SK-N-SH (cell line): ENCODE results near the gene TBX4. TPM values are rescaled to one million over a fixed set of nuclear protein-coding genes. Genes with fewer than 3 reads are reported as not detected.

Source experiments
- CHD2 ChIP-seq: fragments of 150-350 bp; IDR thresholded peaks from 2 replicates; pipeline ENCODE4 v1.6.1; 2018; ENCODE audit warnings: low read length; ENCODE audit not compliant: partially characterized antibody
- ELF1 ChIP-seq: IDR thresholded peaks from 2 replicates; pipeline ENCODE4 v1.4.0; 2012
- EP300 ChIP-seq, 2 experiments: IDR thresholded peaks; 2 replicates each; pipeline versions ENCODE4 v1.4.0 to v1.6.1; 2012; ENCODE audit warnings: borderline replicate concordance in 1 of 2, low read depth in 1 of 2, low read length in 1 of 2
- EZH2phosphoT487 ChIP-seq: fragments of 200-600 bp; sonication (generic); IDR thresholded peaks from 2 replicates; pipeline ENCODE4 v1.6.1; 2017; ENCODE audit warnings: low read depth, mixed run types, mild to moderate bottlenecking, antibody characterized with exemption, moderate library complexity, borderline replicate concordance
- FOSL2 ChIP-seq: IDR thresholded peaks from 2 replicates; pipeline ENCODE4 v1.4.0; 2012; ENCODE audit warnings: low read depth, mild to moderate bottlenecking, moderate library complexity, borderline replicate concordance
- FOXM1 ChIP-seq: IDR thresholded peaks from 2 replicates; pipeline ENCODE4 v1.4.0; 2012; ENCODE audit warnings: low read depth, mild to moderate bottlenecking
- GABPA ChIP-seq: IDR thresholded peaks from 2 replicates; pipeline ENCODE4 v1.4.0; 2012; ENCODE audit warnings: low read depth, mild to moderate bottlenecking
- GATA2 ChIP-seq: sonication (generic); formaldehyde crosslinking; IDR thresholded peaks from 2 replicates; pipeline ENCODE4 v1.5.0; 2020; ENCODE audit warnings: mild to moderate bottlenecking, missing genetic modification reagents
- JUND ChIP-seq: IDR thresholded peaks from 2 replicates; pipeline ENCODE4 v1.4.0; 2012
- MEF2A ChIP-seq: IDR thresholded peaks from 2 replicates; pipeline ENCODE4 v1.4.0; 2012; ENCODE audit warnings: low read depth, borderline replicate concordance
- MXI1 ChIP-seq: IDR thresholded peaks from 2 replicates; pipeline ENCODE4 v1.6.1; 2012; ENCODE audit warnings: mild to moderate bottlenecking, low read depth, low read length, improper control_type of control experiment
- NFIC ChIP-seq: IDR thresholded peaks from 2 replicates; pipeline ENCODE4 v1.4.0; 2012; ENCODE audit warnings: borderline replicate concordance
- RAD21 ChIP-seq: IDR thresholded peaks from 2 replicates; pipeline ENCODE4 v1.6.1; 2012; ENCODE audit warnings: mild to moderate bottlenecking, low read length
- RCOR1 ChIP-seq: fragments of 150-350 bp; IDR thresholded peaks from 2 replicates; pipeline ENCODE4 v1.6.1; 2017; ENCODE audit warnings: antibody characterized with exemption, low read length
- RFX5 ChIP-seq: IDR thresholded peaks from 2 replicates; pipeline ENCODE4 v1.6.1; 2012; ENCODE audit warnings: mild to moderate bottlenecking, improper control_type of control experiment, low read length
- RXRA ChIP-seq: IDR thresholded peaks from 2 replicates; pipeline ENCODE4 v1.4.0; 2012; ENCODE audit warnings: low read depth, mild to moderate bottlenecking, borderline replicate concordance
- SIN3A ChIP-seq: IDR thresholded peaks from 2 replicates; pipeline ENCODE4 v1.6.1; 2012; ENCODE audit warnings: low read depth, mild to moderate bottlenecking, low read length, moderate library complexity, borderline replicate concordance
- SMC3 ChIP-seq: IDR thresholded peaks from 2 replicates; pipeline ENCODE4 v1.6.1; 2012; ENCODE audit warnings: low read depth, low read length, improper control_type of control experiment
- TAF1 ChIP-seq: IDR thresholded peaks from 2 replicates; pipeline ENCODE4 v1.6.1; 2012; ENCODE audit warnings: low read depth, mild to moderate bottlenecking, low read length, moderate library complexity, borderline replicate concordance
- TCF12 ChIP-seq: IDR thresholded peaks from 2 replicates; pipeline ENCODE4 v1.4.0; 2012
- TEAD4 ChIP-seq: IDR thresholded peaks from 2 replicates; pipeline ENCODE4 v1.4.0; 2012; ENCODE audit warnings: mild to moderate bottlenecking, borderline replicate concordance; ENCODE audit not compliant: insufficient read depth
- polyA plus RNA-seq, 3 experiments: library from polyadenylated mRNA; depleted of rRNA; stranded (reverse); fragments of >200 nt; gene quantifications; 2 replicates each; pipeline ENCODE4 v1.2.3, GENCODE V29; 2012
- TF ChIP-seq, protein P1 (sequence below): IDR thresholded peaks from 2 replicates; pipeline ENCODE4 v1.4.0; 2012; ENCODE audit warnings: low read depth
- TF ChIP-seq, protein P2 (sequence below): fragments of 200-600 bp; sonication (generic); IDR thresholded peaks from 2 replicates; pipeline ENCODE4 v1.6.1; 2017; ENCODE audit warnings: antibody characterized with exemption, mild to moderate bottlenecking, moderate library complexity
- TF ChIP-seq, protein P3 (sequence below): IDR thresholded peaks from 2 replicates; pipeline ENCODE4; 2012
- TF ChIP-seq, protein P4 (sequence below): IDR thresholded peaks from 2 replicates; pipeline ENCODE4 v1.4.0; 2012; ENCODE audit warnings: low read depth, borderline replicate concordance

Gene TBX4
- polyA plus RNA-seq, 1 of the 3 experiments (the other 2 are of a cell fraction): 0.02 TPM

DNA sequence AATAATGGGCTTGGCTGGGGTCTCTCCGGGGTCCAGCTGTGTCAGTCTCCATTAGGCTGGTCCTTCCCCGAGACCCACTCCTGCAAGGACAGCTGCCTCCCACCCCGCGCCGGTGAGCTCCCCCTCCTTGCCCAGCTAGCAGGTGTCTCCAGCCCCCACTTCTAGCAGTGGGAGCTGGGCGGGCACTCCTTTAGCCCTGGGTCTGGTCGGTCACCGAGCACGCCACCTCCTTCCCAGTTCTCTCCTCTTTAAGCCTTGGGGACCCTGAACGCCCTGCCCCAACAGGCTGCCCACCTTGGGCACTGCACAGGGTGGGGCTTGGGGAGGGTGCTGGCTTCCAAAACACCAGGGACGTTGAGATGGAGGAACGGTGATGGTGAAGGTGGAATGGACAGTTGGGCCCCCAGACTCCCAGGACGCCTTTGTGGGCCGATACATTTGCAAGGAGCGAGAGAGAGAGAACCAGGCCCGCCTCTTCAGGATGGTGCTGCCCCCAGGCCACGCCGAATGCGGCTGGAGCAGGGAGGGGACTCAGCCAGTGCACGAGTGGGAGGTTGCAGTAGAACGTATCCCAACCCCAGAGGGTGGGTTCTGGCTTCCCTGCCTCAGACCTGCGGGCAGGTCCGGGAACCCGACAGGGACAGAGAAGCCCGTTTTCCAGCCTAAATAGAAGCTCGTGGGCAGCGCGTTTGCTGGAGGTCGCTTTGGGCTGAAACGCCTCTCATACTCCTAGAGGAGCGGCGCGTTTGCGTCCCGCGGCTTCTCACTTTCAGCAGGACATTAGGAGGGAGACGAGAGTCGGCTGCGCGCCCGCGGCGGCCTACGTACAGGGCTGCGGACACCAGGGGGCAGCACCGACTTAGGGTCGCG, 41.8 kb upstream of the TBX4 start (continued):
- no peak for TF ChIP-seq FOSL2
- no peak for TF ChIP-seq RXRA
- no peak for TF ChIP-seq RFX5
- TF ChIP-seq JUND: 0 out of 2 replicates have a peak, but pooled peaks have one; percentile 15
- peak; percentile 30; the same call in 1 of the 2 replicates for TF ChIP-seq TAF1
- TF ChIP-seq ELF1: 0 out of 2 replicates have a peak, but pooled peaks have one; percentile 7
- TF ChIP-seq TCF12: no peak
- TF ChIP-seq RAD21: peak; percentile 35; the same call in 1 of the 2 replicates
- TF ChIP-seq GABPA: no peak
- TF ChIP-seq EP300 (IDR thresholded peaks at IDR 0.05; ENCODE audit: borderline replicate concordance in 1 of 2, low read depth in 1 of 2, low read length in 1 of 2): no peak
- no peak; the same call in 1 of the 2 replicates for TF ChIP-seq MEF2A
- no peak for TF ChIP-seq NFIC
- TF ChIP-seq GATA2 (CRISPR knock-in tag): no peak
- TF ChIP-seq, protein P1, sequence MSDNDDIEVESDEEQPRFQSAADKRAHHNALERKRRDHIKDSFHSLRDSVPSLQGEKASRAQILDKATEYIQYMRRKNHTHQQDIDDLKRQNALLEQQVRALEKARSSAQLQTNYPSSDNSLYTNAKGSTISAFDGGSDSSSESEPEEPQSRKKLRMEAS: no peak
- TF ChIP-seq EZH2phosphoT487: no peak
- TF ChIP-seq, protein P2, sequence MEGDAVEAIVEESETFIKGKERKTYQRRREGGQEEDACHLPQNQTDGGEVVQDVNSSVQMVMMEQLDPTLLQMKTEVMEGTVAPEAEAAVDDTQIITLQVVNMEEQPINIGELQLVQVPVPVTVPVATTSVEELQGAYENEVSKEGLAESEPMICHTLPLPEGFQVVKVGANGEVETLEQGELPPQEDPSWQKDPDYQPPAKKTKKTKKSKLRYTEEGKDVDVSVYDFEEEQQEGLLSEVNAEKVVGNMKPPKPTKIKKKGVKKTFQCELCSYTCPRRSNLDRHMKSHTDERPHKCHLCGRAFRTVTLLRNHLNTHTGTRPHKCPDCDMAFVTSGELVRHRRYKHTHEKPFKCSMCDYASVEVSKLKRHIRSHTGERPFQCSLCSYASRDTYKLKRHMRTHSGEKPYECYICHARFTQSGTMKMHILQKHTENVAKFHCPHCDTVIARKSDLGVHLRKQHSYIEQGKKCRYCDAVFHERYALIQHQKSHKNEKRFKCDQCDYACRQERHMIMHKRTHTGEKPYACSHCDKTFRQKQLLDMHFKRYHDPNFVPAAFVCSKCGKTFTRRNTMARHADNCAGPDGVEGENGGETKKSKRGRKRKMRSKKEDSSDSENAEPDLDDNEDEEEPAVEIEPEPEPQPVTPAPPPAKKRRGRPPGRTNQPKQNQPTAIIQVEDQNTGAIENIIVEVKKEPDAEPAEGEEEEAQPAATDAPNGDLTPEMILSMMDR: peak; percentile 61
- no peak for TF ChIP-seq SIN3A
- TF ChIP-seq FOXM1: no peak; the same call in 1 of the 2 replicates
- no peak for TF ChIP-seq MXI1
- peak; percentile 25; the same call in 1 of the 2 replicates for TF ChIP-seq SMC3
- TF ChIP-seq TEAD4: no peak
- TF ChIP-seq, protein P3, sequence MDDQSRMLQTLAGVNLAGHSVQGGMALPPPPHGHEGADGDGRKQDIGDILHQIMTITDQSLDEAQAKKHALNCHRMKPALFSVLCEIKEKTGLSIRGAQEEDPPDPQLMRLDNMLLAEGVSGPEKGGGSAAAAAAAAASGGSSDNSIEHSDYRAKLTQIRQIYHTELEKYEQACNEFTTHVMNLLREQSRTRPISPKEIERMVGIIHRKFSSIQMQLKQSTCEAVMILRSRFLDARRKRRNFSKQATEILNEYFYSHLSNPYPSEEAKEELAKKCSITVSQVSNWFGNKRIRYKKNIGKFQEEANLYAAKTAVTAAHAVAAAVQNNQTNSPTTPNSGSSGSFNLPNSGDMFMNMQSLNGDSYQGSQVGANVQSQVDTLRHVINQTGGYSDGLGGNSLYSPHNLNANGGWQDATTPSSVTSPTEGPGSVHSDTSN: peak; percentile 10
- TF ChIP-seq, protein P4, sequence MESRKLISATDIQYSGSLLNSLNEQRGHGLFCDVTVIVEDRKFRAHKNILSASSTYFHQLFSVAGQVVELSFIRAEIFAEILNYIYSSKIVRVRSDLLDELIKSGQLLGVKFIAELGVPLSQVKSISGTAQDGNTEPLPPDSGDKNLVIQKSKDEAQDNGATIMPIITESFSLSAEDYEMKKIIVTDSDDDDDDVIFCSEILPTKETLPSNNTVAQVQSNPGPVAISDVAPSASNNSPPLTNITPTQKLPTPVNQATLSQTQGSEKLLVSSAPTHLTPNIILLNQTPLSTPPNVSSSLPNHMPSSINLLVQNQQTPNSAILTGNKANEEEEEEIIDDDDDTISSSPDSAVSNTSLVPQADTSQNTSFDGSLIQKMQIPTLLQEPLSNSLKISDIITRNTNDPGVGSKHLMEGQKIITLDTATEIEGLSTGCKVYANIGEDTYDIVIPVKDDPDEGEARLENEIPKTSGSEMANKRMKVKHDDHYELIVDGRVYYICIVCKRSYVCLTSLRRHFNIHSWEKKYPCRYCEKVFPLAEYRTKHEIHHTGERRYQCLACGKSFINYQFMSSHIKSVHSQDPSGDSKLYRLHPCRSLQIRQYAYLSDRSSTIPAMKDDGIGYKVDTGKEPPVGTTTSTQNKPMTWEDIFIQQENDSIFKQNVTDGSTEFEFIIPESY: no peak; the same call in 1 of the 2 replicates
- no peak for TF ChIP-seq CHD2
- TF ChIP-seq RCOR1: 0 out of 2 replicates have a peak, but pooled peaks have one; percentile 7
